GM18868 (cell line): ENCODE results near the gene EPHA4.

Source experiments
- ATAC-seq: cut with Tn5 transposase; IDR thresholded peaks from one replicate; pipeline ENCODE4 v1.9.1; 2021; ENCODE audit warnings: mild to moderate bottlenecking, moderate library complexity; ENCODE audit not compliant: unreplicated experiment

Gene EPHA4

GRCh38 chr2:221370857-221371211 lies 201.3 kb downstream of the EPHA4 start:
- ATAC-seq: no peak

- ATAC-seq: no peak
Measured at GRCh38 chr2:221370076-221370856, 201.8 kb downstream of the EPHA4 start.
